ENCODE measurements around the gene DPH6.

Gene DPH6

DNA sequence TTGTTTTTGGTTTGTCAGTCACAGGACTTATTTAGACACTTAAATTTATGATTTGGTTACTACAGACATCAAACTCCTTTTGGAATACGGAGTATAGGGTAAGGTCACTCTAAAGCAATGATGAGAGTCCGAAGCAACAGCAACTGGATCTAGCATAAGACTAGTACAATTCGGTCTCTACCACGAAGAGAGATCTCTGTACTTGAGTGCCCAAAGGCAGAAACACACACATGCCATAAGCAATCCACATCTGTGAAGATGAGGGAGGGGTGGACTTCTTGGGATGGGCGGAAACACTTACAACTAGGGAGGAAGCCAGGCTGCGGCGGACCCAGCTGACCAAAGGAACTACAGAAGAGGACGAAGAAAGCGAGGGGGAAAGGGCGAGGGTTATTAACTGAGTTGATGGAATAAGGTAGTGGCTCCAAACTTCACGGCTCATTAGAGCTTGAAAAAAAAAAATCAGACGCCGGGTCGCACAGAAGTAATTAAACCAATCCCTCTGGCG is 595 bp downstream of the DPH6 start:
- in situ Hi-C loops (cut with MboI; ENCODE audit: low sequenced_read_pairs), result no loop called here

DNA sequence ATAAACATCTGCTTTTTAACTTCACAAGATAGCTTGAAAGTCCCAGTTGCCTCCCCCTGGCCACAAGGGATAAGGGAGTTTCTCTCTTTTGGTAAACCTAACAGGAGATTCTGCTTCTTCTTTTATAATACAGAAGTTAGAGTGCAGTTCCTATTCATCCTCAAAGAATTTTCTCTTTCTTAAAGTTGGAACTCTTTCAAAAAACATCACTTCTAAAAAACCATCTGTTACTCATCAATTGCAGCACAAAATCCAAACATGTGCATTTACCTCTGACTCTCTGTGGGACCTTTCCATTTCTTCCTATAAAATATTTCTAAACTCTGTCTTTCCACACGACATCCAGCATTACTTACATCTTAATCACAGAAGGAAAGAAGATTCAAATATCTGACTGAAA is 5.1 kb downstream of the DPH6 start:
- in situ Hi-C loops (cut with MboI; ENCODE audit: low sequenced_read_pairs), result no loop called here

GRCh38 chr15:35540021-35540420 is 5.9 kb downstream of the DPH6 start:
- in situ Hi-C loops (cut with MboI; ENCODE audit: low sequenced_read_pairs), result no loop called here

- in situ Hi-C loops (cut with MboI; ENCODE audit: low sequenced_read_pairs), result no loop called here
Measured at GRCh38 chr15:35535365-35535916, 10.5 kb downstream of the DPH6 start.

DNA sequence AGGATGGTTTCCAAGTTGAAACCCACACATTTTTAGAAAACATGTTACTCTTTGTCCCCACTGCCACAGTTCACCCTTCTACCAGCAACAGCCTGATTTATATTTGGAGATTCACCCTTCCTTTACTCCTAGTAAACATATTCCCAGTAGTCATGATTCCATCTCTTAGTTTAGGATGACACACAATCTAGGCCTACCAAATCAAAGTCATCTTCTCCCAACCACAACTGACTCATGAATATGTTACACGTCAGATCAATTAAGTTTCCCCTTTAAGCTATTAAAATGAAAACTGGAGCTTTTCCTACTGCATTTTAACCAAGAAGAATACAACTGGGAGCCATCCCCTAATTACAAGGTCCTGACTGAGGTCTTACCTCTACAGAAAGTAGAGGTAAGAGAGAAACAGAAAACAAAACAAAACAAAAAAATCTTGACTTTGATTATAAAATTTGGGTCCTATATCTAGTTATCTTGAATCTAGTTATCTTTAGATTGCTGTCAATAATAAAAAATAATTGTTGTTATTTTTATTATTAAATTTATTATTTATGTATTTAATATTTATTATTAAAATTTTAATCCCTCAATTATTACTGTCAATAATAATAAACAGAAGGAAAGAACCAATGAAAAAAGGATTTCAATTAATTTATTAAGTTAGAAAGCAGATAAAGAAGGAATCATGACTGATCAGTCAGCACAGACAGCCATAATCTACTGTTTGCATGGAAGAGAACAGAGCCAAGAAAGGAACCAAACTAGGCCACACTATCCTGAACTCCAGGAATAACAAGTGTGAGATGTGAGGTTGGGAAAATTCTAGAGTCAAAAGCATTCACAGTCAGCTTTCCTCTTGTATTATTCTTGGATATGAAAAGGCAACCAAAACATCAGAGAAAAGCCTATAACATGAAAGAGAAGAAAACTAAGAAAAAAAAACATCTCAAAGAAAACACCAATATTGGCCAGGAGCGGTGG is 12.5 kb downstream of the DPH6 start:
- in situ Hi-C loops (cut with MboI; ENCODE audit: low sequenced_read_pairs), result no loop called here

GRCh38 chr15:35530698-35531097 is 15.3 kb downstream of the DPH6 start:
- in situ Hi-C loops (cut with MboI; ENCODE audit: low sequenced_read_pairs), result no loop called here

GRCh38 chr15:35529784-35530183 is 16.2 kb downstream of the DPH6 start:
- in situ Hi-C loops (cut with MboI; ENCODE audit: low sequenced_read_pairs), result no loop called here

DNA sequence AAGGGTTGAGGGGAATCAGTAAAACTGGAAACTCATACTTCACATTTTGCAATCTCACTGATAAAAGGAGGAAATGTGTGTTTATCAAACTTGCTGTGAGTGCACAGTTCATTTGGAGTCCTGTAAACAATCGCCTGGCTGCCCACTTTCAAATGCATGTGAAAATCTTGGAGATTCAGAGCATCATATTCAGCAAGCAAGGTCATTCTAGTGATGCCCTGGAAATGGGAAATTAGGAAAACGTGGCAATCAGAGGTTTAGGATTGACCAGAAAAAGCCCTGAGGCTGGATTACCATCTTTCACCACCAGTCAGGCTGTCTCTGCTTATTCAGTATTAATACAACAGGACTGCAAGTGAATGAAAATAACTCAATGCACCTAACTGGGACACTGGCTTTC is 23.9 kb downstream of the DPH6 start:
- in situ Hi-C loops (cut with MboI; ENCODE audit: low sequenced_read_pairs), result no loop called here

- in situ Hi-C loops (cut with MboI; ENCODE audit: low sequenced_read_pairs), result no loop called here
Measured at GRCh38 chr15:35519541-35520149, 26.3 kb downstream of the DPH6 start.

DNA sequence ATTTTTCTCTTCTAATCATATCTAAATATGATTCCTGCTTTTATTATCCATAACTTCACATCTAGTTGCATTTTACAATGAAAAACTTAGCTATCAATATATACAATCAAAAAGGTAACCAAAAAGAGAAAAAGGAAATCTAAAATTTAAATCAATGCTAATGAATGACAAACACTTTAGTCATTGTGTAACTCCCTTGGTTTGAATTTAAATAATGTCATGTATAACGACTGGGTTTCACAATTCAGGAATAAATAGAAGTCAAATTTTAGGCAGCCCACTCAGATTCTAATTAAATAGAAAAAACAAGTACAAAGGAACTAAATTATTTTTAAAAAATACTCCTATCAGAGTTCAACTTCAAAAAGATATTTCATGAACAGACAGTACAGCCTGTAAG is 26.9 kb downstream of the DPH6 start:
- in situ Hi-C loops (cut with MboI; ENCODE audit: low sequenced_read_pairs), result no loop called here

DNA sequence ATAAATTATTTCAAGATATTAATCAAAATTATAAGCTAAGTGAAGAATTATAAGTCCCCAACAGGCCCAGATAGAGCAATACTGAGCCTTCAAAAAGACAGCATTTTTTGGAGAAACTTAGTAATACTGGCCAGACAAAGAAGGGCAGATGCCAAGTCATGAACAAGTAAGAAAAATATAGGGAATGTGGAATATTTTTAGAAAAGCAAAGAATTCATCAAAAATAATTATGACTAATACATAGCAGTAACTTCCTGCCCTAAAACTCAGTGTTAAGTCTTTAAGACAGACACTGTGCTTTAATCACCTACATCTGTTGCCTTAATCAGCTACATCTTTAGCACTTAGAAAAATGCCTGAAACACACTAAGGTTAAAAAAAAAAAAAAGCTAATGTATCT is 31.2 kb downstream of the DPH6 start:
- in situ Hi-C loops (cut with MboI; ENCODE audit: low sequenced_read_pairs), result no loop called here

GRCh38 chr15:35507932-35508638 is 37.9 kb downstream of the DPH6 start:
- in situ Hi-C loops (cut with MboI; ENCODE audit: low sequenced_read_pairs), result no loop called here

- in situ Hi-C loops (cut with MboI; ENCODE audit: low sequenced_read_pairs), result no loop called here
Measured at GRCh38 chr15:35506272-35506870, 39.6 kb downstream of the DPH6 start.

- in situ Hi-C loops (cut with MboI; ENCODE audit: low sequenced_read_pairs), result no loop called here
Measured at GRCh38 chr15:35505809-35506208, 40.2 kb downstream of the DPH6 start.

DNA sequence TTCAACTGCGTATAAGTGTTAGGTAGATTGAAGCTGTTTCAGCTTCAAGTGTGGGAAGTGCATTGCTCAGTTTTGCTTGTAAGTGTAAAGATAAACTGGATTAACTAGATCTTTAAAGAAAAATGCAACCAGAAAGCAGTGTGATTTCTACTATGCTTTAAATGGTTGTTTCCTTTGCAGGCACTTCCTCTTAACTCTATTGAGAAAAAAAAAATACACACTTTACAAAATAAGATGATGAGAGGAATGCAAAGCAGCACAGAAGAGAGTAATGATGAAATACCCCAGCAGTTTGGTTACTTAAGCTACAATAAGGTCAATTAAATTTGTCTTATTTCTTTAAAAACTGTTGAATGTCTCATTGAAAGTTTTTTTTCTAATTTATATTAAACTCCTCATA is 40.8 kb downstream of the DPH6 start:
- in situ Hi-C loops (cut with MboI; ENCODE audit: low sequenced_read_pairs), result no loop called here

GRCh38 chr15:35499723-35500122 is 46.2 kb downstream of the DPH6 start:
- in situ Hi-C loops (cut with MboI; ENCODE audit: low sequenced_read_pairs), result no loop called here

DNA sequence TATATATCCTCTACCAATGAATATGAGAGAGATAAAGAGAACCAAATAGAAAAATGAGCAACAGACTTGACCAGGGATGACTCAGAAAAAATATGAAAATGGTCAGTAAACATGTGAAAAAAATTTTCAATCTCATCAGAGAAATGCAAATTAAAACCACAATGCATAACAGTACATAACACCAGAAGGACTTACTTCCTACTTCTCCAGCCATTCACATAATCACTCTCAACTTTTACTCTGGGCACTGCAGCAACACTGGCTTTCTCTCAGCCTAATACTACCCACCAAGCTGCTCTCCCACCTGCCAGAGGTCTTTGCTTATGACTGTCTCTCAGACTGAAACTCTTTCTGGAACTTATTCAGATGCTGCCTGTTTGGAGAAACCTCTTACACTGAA is 49.4 kb downstream of the DPH6 start:
- in situ Hi-C loops (cut with MboI; ENCODE audit: low sequenced_read_pairs), result no loop called here

DNA sequence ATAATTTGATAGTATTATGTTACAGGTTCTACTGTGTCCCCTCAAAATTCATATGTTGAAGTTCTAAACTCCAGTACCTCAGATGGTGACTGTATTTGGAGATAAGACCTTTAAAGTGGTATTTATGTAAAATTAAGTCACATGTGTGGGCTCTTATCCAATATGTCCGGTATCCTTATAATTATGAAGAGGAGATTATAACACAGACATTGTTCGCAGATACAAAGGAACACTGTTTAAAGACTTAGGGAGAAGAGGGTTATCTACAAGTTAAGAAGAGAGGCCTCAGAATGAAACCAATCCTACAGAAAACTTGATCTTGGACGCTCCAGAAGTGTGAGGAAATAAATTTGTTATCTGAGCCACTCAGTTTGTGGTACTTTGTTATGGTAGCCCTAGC is 50.9 kb downstream of the DPH6 start:
- in situ Hi-C loops (cut with MboI; ENCODE audit: low sequenced_read_pairs), result no loop called here

DNA sequence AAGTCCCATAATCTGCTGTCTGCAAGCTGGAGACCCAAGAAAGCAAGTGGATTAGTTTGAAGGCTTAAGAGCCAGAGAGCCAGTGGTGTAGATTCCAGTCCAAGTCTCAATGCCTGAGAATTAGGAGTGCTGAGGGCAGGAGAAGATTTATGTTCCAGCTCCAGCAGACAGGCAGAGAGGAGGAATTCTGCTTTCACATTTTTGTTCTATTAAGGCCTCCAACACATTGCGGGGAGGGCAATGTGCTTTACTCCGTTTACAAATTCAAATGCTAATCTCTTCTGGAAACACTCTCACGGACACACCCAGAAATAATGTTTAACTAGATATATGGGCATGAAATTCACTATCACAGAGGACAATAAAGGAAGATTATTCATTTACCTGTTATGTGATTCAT is 54.0 kb downstream of the DPH6 start:
- in situ Hi-C loops (cut with MboI; ENCODE audit: low sequenced_read_pairs), result no loop called here

DNA sequence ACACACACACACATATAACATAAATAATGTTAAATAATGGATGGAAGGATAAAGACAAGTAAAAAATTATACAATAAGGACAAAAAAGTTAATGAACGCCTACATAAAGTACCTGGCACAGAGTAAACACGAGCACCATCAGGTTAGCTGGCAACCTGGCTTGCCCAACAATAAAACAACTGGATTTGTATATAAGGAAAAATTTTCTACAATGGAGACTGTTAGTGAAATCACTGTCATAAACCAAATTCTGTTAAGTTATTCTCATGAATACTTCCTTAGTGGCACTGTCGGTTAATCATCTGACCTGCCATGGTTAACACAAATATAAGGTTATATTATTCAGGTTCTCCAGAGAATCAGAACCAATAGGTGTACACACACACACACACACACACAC is 54.8 kb downstream of the DPH6 start:
- in situ Hi-C loops (cut with MboI; ENCODE audit: low sequenced_read_pairs), result no loop called here

GRCh38 chr15:35490511-35490910 is 55.5 kb downstream of the DPH6 start:
- in situ Hi-C loops (cut with MboI; ENCODE audit: low sequenced_read_pairs), result no loop called here
